Measurements from ENCODE around the gene IFT172.
"Not testable (repeated sequence)": the region's sequence is repeated elsewhere in the genome, so short reads cannot be mapped to it uniquely, and the experiment has no call there.

Gene IFT172

GRCh38 chr2:27489498-27490397 is at the start of gene IFT172:
Gene IFT172, minus strand, starts transcription at chr2:27489743. Its CDS starts 90 bp downstream, at chr2:27489653.
- Mint-ChIP-seq H3K27me3 (peaks cover 2% of the 10 kb centered on the region), H3K4me3 (peak within 1 kb of the TSS; percentile 88), H3K9me3 (no peaks in the 10 kb centered on the region), H3K27ac (peak within 1 kb of the TSS; percentile 93), H3K36me3 (no peaks in the 10 kb centered on the region), H3K4me1 (peaks cover 8% of the 10 kb centered on the region)
- DNase-seq (ENCODE audit: low spot score in 2 of 2) = peak; percentile 94 to 97
- ATAC-seq (ENCODE audit: low read depth) = peak; percentile 85

- H3K36me3 Mint-ChIP-seq; DNase-seq (ENCODE audit: low spot score in 2 of 2); H3K9me3 Mint-ChIP-seq; H3K27ac Mint-ChIP-seq; H3K4me3 Mint-ChIP-seq; ATAC-seq (ENCODE audit: low read depth); H3K4me1 Mint-ChIP-seq: not testable (repeated sequence)
- peaks cover 10% of the 10 kb centered on the region for H3K27me3 Mint-ChIP-seq
These were observed 49.4 kb upstream of the IFT172 start for GRCh38 chr2:27538839-27539450.

- no peak for ATAC-seq (ENCODE audit: low read depth)
- Mint-ChIP-seq H3K36me3 (no peaks in the 10 kb centered on the region), H3K27ac (no peak overlapping the region), H3K9me3 (no peaks in the 10 kb centered on the region), H3K4me3 (no peak overlapping the region), H3K4me1 (no peaks in the 10 kb centered on the region), H3K27me3 (peaks cover 11% of the 10 kb centered on the region)
- no peak for DNase-seq (ENCODE audit: low spot score in 2 of 2)
These were observed 47.7 kb upstream of the IFT172 start for GRCh38 chr2:27537287-27537686.

- Mint-ChIP-seq H3K4me1 (no peaks in the 10 kb centered on the region), H3K27me3 (peaks cover 12% of the 10 kb centered on the region), H3K9me3 (no peaks in the 10 kb centered on the region), H3K36me3 (no peaks in the 10 kb centered on the region), H3K4me3 (no peak overlapping the region), H3K27ac (no peak overlapping the region)
- ATAC-seq (ENCODE audit: low read depth) (no peak), DNase-seq (ENCODE audit: low spot score in 2 of 2) (no peak)
These were observed 42.4 kb upstream of the IFT172 start for GRCh38 chr2:27531983-27532382.

GRCh38 chr2:27527182-27527581 is 37.6 kb upstream of the IFT172 start:
- Mint-ChIP-seq H3K27me3 (peaks cover 22% of the 10 kb centered on the region), H3K36me3 (no peaks in the 10 kb centered on the region)
- no peak for ATAC-seq (ENCODE audit: low read depth)

GRCh38 chr2:27522400-27522945 is 32.9 kb upstream of the IFT172 start:
- no peaks in the 10 kb centered on the region for H3K4me1 Mint-ChIP-seq
- no peak for DNase-seq (ENCODE audit: low spot score in 2 of 2)
- H3K27ac Mint-ChIP-seq = no peak overlapping the region
- no peaks in the 10 kb centered on the region for H3K9me3 Mint-ChIP-seq
- H3K27me3 Mint-ChIP-seq = peaks cover 28% of the 10 kb centered on the region
- no peaks in the 10 kb centered on the region for H3K36me3 Mint-ChIP-seq
- no peak for ATAC-seq (ENCODE audit: low read depth)
- no peak overlapping the region for H3K4me3 Mint-ChIP-seq

More at GRCh38 chr2:27527182-27527581, 37.6 kb upstream of the IFT172 start:
- no peak for DNase-seq (ENCODE audit: low spot score in 2 of 2)
- H3K27ac Mint-ChIP-seq = no peak overlapping the region
- H3K4me1 Mint-ChIP-seq = no peaks in the 10 kb centered on the region
- no peaks in the 10 kb centered on the region for H3K9me3 Mint-ChIP-seq
- no peak overlapping the region for H3K4me3 Mint-ChIP-seq

GRCh38 chr2:27520316-27520715 is 30.8 kb upstream of the IFT172 start:
- ATAC-seq (ENCODE audit: low read depth) = no peak
- Mint-ChIP-seq H3K27ac (no peak overlapping the region), H3K4me3 (no peak overlapping the region), H3K9me3 (no peaks in the 10 kb centered on the region), H3K4me1 (no peaks in the 10 kb centered on the region), H3K36me3 (no peaks in the 10 kb centered on the region), H3K27me3 (peaks cover 26% of the 10 kb centered on the region)
- no peak for DNase-seq (ENCODE audit: low spot score in 2 of 2)

- ATAC-seq (ENCODE audit: low read depth) (no peak), DNase-seq (ENCODE audit: low spot score in 2 of 2) (no peak)
- Mint-ChIP-seq H3K4me1 (no peaks in the 10 kb centered on the region), H3K9me3 (no peaks in the 10 kb centered on the region), H3K4me3 (no peak overlapping the region), H3K27me3 (peaks cover 19% of the 10 kb centered on the region), H3K36me3 (no peaks in the 10 kb centered on the region), H3K27ac (no peak overlapping the region)
These were observed 29.2 kb upstream of the IFT172 start for GRCh38 chr2:27518782-27519113.

- H3K36me3 Mint-ChIP-seq = no peaks in the 10 kb centered on the region
- H3K9me3 Mint-ChIP-seq = no peaks in the 10 kb centered on the region
- DNase-seq (ENCODE audit: low spot score in 2 of 2) (no peak), ATAC-seq (ENCODE audit: low read depth) (no peak)
- H3K27ac Mint-ChIP-seq = no peak overlapping the region
- peaks cover 17% of the 10 kb centered on the region for H3K27me3 Mint-ChIP-seq
- H3K4me1 Mint-ChIP-seq = no peaks in the 10 kb centered on the region
- H3K4me3 Mint-ChIP-seq = no peak overlapping the region
These were observed 28.7 kb upstream of the IFT172 start for GRCh38 chr2:27518113-27518781.

- no peak overlapping the region for H3K4me3 Mint-ChIP-seq
- no peak overlapping the region for H3K27ac Mint-ChIP-seq
- ATAC-seq (ENCODE audit: low read depth) (no peak), DNase-seq (ENCODE audit: low spot score in 2 of 2) (no peak)
- H3K27me3 Mint-ChIP-seq = peaks cover 6% of the 10 kb centered on the region
- no peaks in the 10 kb centered on the region for H3K4me1 Mint-ChIP-seq
- no peaks in the 10 kb centered on the region for H3K9me3 Mint-ChIP-seq
- H3K36me3 Mint-ChIP-seq = no peaks in the 10 kb centered on the region
These were observed 19.8 kb upstream of the IFT172 start for GRCh38 chr2:27509326-27509725.

GRCh38 chr2:27507293-27507692 is 17.8 kb upstream of the IFT172 start:
- DNase-seq (ENCODE audit: low spot score in 2 of 2) = no peak
- no peak for ATAC-seq (ENCODE audit: low read depth)
- H3K27me3 Mint-ChIP-seq = peaks cover 4% of the 10 kb centered on the region

GRCh38 chr2:27506587-27506986 is 17.0 kb upstream of the IFT172 start:
- no peak overlapping the region for H3K4me3 Mint-ChIP-seq
- no peak overlapping the region for H3K27ac Mint-ChIP-seq
- DNase-seq (ENCODE audit: low spot score in 2 of 2) (no peak), ATAC-seq (ENCODE audit: low read depth) (no peak)
- H3K4me1 Mint-ChIP-seq = no peaks in the 10 kb centered on the region
- no peaks in the 10 kb centered on the region for H3K36me3 Mint-ChIP-seq
- peaks cover 5% of the 10 kb centered on the region for H3K27me3 Mint-ChIP-seq
- no peaks in the 10 kb centered on the region for H3K9me3 Mint-ChIP-seq

More at GRCh38 chr2:27507293-27507692, 17.8 kb upstream of the IFT172 start:
- Mint-ChIP-seq H3K36me3 (no peaks in the 10 kb centered on the region), H3K9me3 (no peaks in the 10 kb centered on the region), H3K4me1 (no peaks in the 10 kb centered on the region), H3K27ac (no peak overlapping the region), H3K4me3 (no peak overlapping the region)

- peaks cover 17% of the 10 kb centered on the region for H3K27me3 Mint-ChIP-seq
These were observed 12.6 kb upstream of the IFT172 start for GRCh38 chr2:27502142-27502541.

GRCh38 chr2:27501042-27501441 is 11.5 kb upstream of the IFT172 start:
- Mint-ChIP-seq H3K9me3 (no peaks in the 10 kb centered on the region), H3K27me3 (peaks cover 17% of the 10 kb centered on the region), H3K4me1 (no peaks in the 10 kb centered on the region), H3K36me3 (no peaks in the 10 kb centered on the region), H3K4me3 (no peak overlapping the region), H3K27ac (no peak overlapping the region)
- DNase-seq (ENCODE audit: low spot score in 2 of 2) (no peak), ATAC-seq (ENCODE audit: low read depth) (no peak)

More at GRCh38 chr2:27502142-27502541, 12.6 kb upstream of the IFT172 start:
- H3K4me3 Mint-ChIP-seq = no peak overlapping the region
- H3K36me3 Mint-ChIP-seq = no peaks in the 10 kb centered on the region
- ATAC-seq (ENCODE audit: low read depth) = no peak
- no peaks in the 10 kb centered on the region for H3K9me3 Mint-ChIP-seq
- no peak for DNase-seq (ENCODE audit: low spot score in 2 of 2)
- H3K27ac Mint-ChIP-seq = no peak overlapping the region
- H3K4me1 Mint-ChIP-seq = no peaks in the 10 kb centered on the region

All from memory B cell (primary cell).